HG02852 (cell line): ENCODE results near the gene CDC25A.
"Not testable (repeated sequence)": the region's sequence is repeated elsewhere in the genome, so short reads cannot be mapped to it uniquely, and the experiment has no call there.

ENCODE experiments used
- ATAC-seq: cut with Tn5 transposase; IDR thresholded peaks from one replicate; pipeline ENCODE4 v1.9.1; 2021; ENCODE audit warnings: mild to moderate bottlenecking, moderate library complexity; ENCODE audit not compliant: unreplicated experiment

Gene CDC25A

DNA sequence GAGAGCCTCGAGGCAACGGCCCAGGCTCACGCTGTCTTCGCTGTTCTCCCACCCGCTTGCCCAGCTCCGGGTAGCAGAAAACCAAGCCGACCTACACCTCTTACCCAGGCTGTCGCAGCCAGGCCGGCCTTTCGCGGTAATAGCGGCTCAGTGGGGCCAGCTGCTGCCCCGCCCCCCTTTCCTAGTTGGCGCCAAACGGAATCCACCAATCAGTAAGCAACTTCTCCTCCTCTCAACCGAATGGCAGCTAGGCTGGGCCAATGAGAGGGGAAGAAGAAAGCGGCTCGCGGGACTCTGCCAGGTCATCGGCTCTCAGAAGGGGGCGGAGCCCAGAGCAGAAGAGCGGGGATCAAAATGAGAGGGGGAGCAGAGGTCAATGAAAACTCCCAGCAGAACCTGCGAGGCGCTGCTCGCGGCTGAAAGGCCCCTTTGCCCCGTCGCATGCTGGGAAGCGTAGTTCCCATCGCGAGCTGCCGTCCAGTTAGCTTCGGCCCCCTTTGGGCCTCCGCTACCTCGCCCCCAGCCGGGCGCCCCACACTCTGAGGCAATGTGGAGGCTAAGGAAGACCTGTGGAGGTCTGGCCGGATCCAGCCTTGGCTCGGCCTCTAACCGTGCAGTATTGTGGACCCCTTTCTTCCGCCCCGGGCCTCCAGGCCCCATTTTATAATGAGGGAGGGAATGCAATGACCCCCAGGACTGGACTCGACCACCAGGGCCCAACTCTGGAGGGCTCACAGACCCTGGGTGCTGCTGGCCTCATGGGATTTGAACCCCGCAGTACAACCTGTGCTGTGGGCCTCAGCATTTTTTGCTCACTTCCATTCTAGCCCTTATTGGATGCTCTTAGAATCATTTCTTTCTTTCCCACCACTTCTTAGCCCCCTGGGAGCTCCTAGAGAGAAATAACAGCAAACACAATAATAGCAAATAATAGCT lies at the start of gene CDC25A:
TSS of gene CDC25A (minus strand) at position 152 of the 936 bp plus-strand sequence. CDS start 470 bp downstream, outside the sequence.
- peak; percentile 94 for ATAC-seq

DNA sequence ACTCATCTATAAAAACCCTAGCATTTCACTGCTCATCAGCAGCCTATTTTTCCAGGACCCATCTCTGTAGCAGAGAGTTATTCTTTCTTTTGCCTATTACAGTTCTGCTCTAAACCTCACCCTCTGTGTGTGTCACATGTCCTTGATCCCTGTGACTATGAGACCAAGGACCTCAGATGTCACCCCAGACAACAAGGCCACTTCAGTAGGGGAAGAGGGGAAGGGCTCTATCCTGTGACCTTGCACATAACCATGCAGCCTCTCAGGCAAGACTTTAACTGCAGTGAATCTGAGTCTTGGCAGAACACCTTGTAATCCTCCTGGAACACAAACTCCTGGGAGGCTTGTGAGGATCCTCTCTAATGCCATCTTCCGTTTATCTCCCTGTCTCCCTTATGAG lies 48.3 kb upstream of the CDC25A start:
- ATAC-seq, result no peak

DNA sequence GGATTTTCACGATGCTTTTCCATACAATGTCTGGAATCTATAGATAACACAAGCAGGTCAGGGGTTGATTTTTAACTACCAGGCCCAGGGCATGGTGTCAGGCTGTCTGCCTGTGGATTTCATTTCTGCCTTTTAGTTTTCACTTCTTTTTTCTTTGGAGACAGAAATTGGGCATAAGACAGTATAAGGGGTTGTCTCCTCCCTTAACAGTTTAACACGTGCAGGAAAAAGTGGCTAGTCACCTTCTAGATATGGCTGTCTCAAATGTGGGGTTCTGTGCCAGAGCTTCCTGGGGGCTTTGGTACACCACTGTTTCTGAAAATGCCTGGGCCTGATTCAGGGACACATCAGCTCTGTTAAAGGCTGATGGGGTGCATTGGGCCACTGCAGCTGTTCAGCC lies 45.3 kb upstream of the CDC25A start:
- no peak for ATAC-seq

DNA sequence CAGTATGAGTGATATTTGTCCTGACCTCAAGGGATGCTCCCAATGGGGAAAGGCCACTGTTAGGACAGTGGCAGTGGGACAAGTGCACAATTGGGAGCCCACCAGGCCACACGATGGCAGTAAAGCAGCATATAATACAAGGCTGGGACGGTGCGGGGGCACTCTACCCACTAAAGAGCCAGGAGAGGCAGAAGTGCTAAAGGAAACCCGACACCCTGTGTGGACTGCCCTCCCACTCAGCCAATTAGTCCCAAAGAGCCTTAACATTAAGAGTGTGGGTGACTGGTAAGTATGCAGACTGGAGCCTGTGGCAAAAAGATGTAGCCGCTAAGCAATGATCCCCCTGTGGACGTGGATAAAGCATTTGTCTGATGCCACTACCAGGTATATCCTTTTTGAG lies 44.5 kb upstream of the CDC25A start:
- no peak for ATAC-seq

DNA sequence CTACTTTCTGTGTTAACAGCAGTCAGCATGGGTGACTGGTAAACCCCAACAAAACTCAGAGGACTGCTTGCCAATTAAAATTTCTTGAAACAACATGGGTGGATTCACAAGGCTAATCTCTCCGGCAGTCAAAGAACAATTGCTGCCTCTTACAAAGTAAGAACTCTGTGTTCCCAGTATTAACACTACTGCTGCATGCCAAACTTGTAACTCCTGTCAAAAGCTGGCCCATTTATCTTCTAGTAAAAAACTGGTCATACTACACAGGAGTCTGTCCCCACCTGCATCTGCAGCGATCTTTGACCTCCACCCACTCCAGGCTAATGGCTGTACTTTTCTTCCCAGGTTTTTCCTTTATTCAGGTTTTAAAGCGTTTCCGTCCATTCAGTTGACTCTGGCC lies 44.0 kb upstream of the CDC25A start:
- ATAC-seq, result no peak

DNA sequence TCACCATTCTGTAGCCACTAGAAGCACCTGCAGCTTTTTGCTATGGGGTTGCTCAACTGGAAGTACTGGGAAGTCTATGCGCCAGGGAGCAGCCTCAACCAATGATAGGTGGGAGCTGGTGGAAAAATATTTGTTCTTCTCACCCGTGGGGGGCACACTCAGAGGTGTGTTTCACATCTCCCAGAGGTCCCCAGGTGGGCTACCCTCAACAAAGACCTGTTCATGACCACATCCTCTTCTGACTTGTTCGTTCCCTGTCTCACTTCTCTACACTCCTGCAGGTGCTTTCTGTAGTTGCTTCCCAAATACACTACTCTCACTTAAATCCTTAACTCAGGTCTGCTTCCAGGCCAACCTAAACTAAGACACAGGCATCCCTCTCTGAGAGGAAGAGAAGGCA lies 38.7 kb upstream of the CDC25A start:
- no peak for ATAC-seq

DNA sequence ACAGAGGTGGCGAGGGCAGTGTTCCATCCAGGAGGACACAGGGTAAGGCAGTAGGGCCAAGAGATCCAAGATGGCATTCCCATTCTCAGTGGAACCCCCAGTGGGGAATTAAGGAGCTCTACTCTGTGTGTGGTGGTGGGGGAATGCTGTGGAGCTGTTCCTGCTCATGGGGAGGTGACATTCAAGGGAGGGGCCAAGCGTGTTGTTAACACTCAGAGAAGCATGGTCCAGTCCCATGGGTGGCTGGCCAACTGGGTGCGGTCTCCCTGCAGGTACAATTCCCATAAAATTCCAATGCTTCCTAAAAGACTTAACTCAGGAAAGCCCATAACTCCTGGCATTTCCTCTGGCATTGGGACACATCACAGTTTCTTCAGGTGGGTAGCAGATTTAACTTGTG lies 37.4 kb upstream of the CDC25A start:
- ATAC-seq, result no peak

DNA sequence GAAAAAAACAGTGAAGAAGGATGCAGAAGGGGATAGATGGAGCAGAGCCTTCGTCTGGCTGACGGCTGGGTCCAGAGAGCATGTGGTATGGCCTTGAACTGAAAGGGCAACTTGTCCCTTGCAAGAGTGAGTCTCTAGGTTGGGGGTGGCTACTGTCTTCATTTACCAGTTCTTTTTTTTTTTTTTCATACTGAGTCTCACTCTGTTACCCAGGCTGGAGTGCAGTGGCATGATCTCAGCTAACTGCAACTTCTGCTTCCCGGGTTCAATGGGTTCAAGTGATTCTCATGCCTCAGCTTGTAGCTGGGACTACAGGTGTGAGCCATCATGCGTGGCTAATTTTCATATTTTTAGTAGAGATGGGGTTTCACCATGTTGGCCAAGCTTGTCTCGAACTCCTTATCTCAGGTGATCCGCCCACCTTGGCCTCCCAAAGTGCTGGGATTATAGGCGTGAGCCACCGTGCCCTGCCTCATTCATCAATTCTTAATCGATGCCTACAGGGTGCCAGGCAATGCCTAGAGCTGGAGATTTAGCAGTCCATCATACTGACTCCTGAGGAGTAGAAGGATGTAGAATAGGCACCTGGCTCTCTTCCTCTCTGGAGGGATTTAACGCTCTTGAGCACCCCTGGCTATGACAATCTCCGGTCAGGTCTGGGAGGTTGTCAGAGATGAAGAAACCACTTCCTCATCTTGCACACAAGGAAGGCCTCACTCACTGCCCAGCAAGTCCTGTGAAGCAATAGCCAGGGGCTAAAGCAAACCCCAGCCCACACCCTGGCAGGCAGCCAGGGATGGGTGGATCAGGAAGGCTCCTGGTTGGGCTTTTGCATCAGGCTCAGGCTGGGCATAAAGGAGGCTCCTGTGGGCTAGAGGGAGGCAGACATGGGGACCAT lies 34.6 kb upstream of the CDC25A start, which contains the start of gene CAMP:
TSS of gene CAMP (plus strand) at position 880 of the 898 bp plus-strand sequence. CDS start at position 897, 17 bp downstream.
- peak; percentile 63 for ATAC-seq

DNA sequence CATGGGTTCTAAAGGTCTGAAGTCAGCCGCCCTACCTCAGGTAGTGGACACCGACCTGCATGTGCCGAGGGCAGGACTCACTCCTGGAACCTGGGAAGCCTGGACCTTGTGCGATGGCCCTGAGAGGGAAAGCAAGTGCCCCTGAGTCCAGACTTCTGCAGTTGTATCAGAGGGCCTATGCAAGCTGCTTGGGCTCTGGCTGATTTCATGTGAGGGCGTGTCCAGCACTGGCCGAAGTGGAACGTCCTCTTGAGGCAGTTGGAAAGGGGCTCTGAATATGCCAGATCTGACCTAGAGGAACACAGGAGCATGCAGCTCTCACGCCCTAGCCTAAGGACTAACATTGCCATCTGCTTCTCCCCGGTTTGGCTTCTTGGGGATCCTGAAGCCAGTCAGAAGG lies 32.5 kb upstream of the CDC25A start:
- no peak for ATAC-seq

DNA sequence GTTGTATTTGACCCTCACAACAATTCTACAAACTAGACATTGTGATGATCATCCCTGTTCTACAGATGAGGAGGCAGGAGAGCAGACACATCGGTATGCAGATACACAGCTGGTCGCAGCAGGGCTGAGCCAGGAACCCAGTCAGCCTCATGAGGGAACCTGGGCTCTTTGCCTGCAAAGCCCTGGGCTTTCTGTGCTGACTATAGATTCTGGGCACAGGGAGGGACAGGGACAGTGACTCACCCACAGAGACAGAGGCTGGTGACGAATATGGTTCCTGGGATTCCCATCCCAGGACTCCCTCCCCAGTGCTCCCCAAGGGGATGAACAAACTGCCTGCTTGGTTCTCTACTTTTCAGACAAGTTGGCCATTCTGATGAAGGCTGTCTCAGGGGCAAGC lies 31.3 kb upstream of the CDC25A start:
- no peak for ATAC-seq

DNA sequence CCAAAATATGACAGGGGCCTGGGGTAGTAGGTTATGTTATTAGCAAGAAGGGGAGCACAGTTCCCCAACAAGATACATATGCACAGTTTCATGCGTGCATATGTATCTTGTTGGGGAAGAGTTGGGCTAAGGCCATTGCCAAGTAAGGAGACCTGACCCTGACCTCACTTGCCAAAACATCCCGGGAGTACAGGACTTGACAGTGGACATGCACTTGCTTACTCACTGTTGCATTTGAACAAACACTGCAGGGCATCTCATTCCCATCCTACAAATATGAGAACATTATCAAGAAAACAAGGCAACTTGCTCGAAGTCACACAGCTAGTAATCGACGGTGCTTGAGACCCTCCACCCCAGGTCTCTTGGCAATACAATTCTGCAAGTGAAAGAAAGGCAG lies 30.3 kb upstream of the CDC25A start:
- ATAC-seq, result no peak

DNA sequence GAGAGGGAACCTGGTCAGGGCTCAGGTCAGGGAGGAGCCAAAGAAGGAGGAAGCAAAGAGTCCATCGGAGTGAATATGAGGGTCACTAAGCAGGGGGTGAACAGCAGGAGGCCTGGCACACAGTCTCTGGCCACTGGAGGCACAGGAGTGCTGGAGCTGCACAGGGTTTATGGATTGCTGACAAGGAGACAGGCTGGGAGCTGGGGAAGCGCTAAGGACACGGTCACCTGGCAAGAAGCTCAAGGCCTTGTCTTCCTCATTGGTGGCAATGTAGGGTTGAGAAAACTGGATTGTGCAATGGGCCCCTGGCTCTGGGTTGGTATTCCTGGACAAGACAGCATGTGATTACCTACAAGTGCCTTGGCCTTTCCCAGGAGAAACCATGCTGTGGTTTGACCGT lies 29.2 kb upstream of the CDC25A start:
- no peak for ATAC-seq

DNA sequence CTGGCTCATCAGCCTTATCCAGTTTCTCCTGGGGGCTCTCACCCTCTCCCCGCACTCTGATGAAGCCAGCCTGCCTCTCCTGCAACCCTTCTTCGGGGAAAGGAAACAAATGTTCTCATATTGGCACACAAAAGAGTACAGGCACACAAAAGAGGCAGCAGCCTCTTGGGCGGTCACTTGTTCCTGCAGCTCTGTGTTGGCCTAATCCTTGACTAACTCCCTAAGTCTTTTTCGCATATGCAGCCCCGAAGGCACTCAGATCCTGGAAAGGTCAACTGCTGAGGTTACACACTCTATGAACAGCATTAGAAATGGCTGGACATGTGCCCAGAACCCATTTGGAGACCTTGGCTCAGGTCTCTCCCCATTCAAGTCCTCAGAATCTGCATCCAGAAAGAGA lies 27.7 kb upstream of the CDC25A start:
- no peak for ATAC-seq

DNA sequence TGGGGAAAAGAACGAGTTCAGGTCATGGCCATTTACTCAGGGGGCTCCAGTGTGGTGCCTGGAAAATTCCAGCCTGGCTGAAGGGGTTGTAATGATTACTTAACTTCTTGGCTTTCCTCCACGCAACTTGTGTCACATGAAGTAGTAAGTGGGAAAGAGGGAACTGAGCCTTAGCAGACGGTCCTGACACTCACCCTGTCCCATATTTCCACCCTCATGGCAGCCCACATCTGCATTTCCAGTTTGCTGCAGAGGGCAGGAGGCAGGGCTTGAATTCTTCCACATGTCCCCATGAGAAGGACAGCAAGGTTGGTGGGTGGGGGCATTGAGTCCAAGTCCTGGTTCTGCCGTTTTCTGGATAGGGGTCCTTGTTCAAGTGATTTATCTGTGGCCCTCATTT lies 27.2 kb upstream of the CDC25A start:
- ATAC-seq, result no peak

DNA sequence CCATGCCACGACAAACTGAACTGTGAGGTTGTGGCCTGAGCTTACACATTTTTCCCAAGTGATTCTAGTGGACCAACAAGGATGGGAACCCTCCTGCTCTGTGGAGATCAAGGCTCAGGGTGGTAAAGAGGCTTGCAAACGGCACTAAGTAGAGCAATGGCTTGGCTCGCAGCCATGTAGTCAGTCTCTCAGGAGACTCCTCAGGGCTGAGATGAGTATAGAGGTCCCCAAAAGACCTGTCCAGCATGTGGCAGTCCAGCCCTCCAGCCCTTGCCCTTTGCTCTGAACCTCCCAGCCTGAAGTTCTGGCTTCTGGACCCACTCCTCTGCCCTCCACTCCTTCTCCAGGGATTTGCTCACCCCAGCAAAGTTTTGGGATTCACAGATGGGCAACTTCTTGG lies 26.8 kb upstream of the CDC25A start:
- ATAC-seq, result no peak

DNA sequence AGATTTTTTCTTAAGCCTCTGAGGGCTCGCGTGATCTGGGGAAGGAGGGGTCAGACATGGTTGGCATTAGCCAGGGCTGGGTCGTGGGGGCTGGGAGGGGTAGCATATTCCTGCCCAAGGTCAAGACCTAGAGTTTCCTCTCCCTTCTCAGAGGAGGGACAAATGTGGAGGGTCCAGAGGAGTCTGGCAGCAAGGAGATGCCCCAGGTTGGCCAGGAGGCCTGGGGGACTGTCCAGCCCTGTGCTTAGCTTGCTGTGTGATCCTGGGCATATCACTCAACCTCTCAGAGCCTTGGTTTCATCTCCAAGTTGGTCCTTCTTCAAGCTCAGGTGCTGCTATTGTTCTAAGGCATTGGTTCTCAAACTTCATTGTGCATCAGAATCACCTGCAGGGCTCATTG lies 26.0 kb upstream of the CDC25A start:
- no peak for ATAC-seq

DNA sequence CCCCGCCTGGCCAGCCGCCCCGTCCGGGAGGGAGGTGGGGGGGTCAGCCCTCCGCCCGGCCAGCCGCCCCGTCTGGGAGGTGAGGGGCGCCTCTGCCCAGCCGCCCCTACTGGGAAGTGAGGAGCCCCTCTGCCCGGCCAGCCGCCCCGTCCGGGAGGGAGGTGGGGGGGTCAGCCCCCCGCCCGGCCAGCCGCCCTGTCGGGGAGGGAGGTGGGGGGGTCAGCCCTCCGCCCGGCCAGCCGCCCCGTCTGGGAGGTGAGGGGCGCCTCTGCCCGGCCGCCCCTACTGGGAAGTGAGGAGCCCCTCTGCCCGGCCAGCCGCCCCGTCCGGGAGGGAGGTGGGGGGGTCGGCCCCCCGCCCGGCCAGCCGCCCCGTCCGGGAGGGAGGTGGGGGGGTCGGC lies 23.6 kb upstream of the CDC25A start:
- ATAC-seq, result not testable (repeated sequence)

DNA sequence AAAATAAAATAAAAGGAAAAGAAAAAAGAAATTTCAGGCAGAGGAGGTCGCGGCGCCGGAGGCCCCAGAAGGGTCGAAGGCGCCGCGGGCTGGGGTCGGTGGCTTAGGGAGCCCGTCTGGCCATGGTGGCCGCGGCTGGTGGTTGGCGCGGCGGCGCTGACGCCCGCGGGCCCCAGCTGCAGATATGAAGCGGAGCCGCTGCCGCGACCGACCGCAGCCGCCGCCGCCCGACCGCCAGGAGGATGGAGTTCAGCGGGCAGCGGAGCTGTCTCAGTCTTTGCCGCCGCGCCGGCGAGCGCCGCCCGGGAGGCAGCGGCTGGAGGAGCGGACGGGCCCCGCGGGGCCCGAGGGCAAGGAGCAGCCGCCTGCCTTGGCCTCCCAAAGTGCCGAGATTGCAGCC lies 22.3 kb upstream of the CDC25A start:
- ATAC-seq, result not testable (repeated sequence)

DNA sequence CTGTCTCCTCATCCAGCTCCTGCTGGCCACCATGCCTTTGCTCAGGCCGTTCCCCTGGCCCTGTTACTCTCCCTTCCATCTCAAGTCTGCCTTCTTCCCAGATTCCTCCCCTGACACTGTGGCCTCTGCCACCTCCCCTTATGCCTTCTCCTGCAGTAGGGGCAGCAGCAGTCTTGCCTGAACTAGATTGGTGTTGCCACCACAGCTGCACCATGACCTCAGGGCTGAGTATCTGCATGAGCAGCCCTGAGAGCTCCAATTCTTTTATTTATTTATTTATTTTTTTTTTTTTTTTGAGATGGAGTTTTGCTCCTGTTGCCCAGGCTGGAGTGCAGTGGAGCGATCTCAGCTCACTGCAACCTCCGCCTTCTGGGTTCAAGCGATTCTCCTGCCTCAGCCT lies 21.2 kb upstream of the CDC25A start:
- ATAC-seq, result no peak

DNA sequence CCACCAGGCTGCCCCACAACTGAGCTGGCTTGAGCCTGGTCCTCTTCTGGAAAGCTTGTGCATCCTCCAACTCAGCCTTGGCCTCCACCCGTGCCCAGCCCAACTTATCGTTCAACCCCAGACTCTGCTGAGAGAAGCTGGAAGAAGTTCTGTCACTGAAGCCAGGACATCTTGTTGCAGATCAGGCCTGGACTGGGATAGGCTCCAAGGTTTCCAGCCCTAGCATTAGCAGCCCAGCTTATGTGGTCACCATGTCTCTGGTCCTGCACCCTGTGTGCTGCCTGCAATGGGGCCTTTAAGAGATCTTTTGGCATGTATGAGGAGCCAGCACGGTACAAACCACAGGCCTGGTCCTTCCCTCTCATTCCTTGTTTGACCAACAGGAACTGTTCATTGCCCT lies 19.9 kb upstream of the CDC25A start:
- ATAC-seq, result no peak

DNA sequence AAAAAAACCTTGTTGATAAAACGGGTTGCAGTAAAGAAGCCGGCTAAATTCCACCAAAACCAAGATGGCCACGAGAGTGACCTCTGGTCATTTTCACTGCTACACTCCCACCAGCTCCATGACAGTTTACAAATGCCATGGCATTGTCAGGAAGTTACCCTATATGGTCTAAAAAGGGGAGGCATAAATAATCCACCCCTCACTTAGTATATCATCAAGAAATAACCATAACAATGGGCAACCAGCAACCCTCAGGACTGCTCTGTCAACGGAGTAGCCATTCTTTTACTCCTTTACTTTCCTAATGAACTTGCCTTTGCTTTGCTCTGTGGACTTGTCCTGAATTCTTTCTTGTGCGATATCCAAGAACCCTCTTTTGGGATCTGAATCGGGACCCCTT lies 14.4 kb upstream of the CDC25A start:
- ATAC-seq, result no peak

DNA sequence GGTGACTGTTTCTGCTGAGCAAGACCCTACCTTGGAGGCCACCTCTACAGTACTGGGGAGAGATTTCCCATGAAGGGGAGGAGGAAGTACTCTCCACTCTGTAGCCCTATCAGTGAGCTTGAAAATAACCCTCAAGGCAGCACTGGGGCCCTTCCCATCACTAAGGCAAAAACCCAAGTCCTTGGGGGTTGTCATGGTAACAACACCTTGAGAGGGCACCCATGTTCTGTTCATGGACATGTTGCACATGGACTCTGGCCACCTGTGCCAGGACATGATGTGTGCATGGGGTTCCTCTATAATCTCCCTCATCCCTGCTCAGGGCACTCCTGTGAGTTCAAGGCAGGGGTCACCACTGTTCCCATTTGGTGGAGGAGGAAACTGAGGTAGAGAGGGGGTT lies 10.9 kb upstream of the CDC25A start:
- no peak for ATAC-seq
